Astrocyte (in vitro differentiated cells and primary cell): Measurements from ENCODE around the gene NID2.

Experiments
- CTCF ChIP-seq: IDR thresholded peaks from 2 replicates; pipeline ENCODE4 v1.5.1; 2011; ENCODE audit warnings: low read depth, mild to moderate bottlenecking, inconsistent platforms, low read length, moderate library complexity; ENCODE audit not compliant: insufficient read depth
- EZH2 ChIP-seq: IDR thresholded peaks from 2 replicates; pipeline ENCODE4 v1.6.1; 2012; ENCODE audit warnings: mild to moderate bottlenecking, low read length, inconsistent platforms; ENCODE audit not compliant: insufficient read depth

- TF ChIP-seq CTCF (no peak), EZH2 (no peak)
Observed at GRCh38 chr14:51981218-51981854, 87.5 kb downstream of the NID2 start.
